GM19455 (cell line): ENCODE data around the gene ABHD13.
A peak's percentile ranks its signal among the peaks of the same experiment; 100 is the strongest.
"Not testable (repeated sequence)": the region's sequence is repeated elsewhere in the genome, so short reads cannot be mapped to it uniquely, and the experiment has no call there.

Experiments
- ATAC-seq: cut with Tn5 transposase; IDR thresholded peaks from one replicate; pipeline ENCODE4 v1.9.1; 2021; ENCODE audit not compliant: unreplicated experiment

ABHD13 gene

GRCh38 chr13:108218044-108218974 is at the start of gene ABHD13:
Gene ABHD13, plus strand, starts transcription at chr13:108218392. Its CDS starts 10,827 bp downstream, at chr13:108229219.
- peak; percentile 75 for ATAC-seq

GRCh38 chr13:108168929-108169328 is 49.3 kb upstream of the ABHD13 start:
- no peak for ATAC-seq

GRCh38 chr13:108176685-108177274 is 41.4 kb upstream of the ABHD13 start:
- no peak for ATAC-seq

GRCh38 chr13:108178078-108178477 is 40.1 kb upstream of the ABHD13 start:
- ATAC-seq = no peak

DNA sequence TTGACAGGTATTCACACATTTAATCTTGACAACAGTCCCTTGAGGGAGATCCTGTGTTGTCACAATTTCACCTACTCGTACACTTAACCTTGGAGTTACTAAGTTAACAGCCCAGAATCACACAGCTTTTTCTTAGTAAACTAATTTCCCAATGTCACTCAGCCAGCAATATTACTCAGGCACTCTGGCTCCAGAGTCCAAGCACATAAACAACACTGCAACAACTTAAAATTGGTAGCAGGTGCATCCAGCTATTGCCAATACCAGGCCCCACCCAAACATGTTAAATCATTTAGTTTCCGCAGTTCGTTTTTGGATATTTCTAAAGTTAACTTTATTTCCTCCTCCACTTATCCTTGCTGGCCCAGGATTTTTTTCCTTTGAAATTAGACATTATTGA is 35.5 kb upstream of the ABHD13 start:
- no peak for ATAC-seq

- ATAC-seq = no peak
These were observed 33.0 kb upstream of the ABHD13 start for GRCh38 chr13:108185223-108185622.

DNA sequence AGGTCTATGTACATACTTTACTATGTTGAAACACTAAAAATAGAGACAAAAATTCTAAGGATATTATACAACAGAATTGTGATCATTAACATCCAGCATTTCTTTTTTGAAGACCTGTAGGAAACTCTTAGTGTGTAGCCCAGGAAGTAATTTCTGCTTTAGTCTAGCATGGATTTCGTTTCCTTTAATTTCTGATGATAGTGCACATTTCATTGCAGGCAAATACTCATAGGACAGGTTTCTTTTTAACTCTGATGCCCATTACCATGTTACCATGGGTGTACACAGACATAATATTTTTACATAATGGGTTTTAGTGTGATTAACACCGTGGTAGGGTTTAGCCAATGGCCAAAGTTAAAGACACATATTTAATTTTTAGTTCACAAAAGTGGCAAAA is 29.9 kb upstream of the ABHD13 start:
- ATAC-seq = no peak

GRCh38 chr13:108190897-108191296 is 27.3 kb upstream of the ABHD13 start:
- ATAC-seq = no peak

GRCh38 chr13:108193806-108194205 is 24.4 kb upstream of the ABHD13 start:
- ATAC-seq = no peak

DNA sequence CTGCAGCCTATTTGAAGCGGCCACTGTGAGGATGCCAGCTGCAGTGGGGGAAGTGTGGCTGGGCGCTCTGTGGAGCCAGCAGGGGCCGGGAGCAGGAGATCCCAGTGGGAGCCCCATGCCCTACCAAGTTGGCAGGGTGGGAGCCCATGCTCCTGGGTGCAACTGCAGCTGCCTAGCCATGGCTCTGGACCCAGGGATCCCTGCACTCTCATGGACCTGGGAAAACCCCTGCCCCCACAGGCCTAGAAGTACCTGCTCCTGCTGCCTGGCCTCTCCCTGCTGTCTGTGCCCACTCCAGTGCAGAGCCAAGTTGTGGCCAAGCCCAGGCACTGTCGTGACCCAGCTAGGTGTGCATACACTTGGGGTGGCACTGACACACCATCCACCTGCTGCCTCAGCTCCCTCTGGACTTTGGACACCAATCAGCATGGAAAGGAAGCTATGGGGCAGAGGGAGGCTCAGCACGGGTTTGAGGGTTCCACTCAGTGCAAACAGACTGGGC is 23.7 kb upstream of the ABHD13 start:
- ATAC-seq = no peak

- no peak for ATAC-seq
These were observed 23.0 kb upstream of the ABHD13 start for GRCh38 chr13:108195146-108195545.

GRCh38 chr13:108195861-108196260 is 22.3 kb upstream of the ABHD13 start:
- ATAC-seq = no peak

GRCh38 chr13:108200781-108201398 is 17.3 kb upstream of the ABHD13 start:
- no peak for ATAC-seq

GRCh38 chr13:108210551-108210950 is 7.6 kb upstream of the ABHD13 start:
- no peak for ATAC-seq

GRCh38 chr13:108212886-108213285 is 5.3 kb upstream of the ABHD13 start:
- peak; percentile 34 for ATAC-seq

DNA sequence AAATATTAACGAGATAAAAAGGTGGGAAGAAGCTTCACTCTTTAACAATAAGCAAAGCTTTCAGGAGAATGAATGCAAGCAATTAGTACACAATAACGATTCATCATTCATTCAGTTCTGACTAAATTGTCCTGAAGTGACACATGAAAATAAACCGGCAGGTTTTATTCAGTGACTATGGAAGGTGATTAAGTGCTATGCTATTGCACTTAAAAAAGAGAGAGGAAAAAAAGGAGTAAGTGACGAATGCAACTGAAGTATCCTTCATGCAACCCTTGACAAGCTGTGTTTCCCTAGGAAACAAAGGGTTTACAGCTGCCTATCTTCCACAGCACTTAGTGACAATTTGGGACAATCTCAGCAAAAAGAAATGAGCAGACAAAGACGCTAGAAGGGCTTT is 4.2 kb upstream of the ABHD13 start:
- no peak for ATAC-seq

GRCh38 chr13:108214441-108215271 is 3.5 kb upstream of the ABHD13 start:
- ATAC-seq = no peak

GRCh38 chr13:108215436-108215835 is 2.8 kb upstream of the ABHD13 start, which contains the start of gene LIG4:
Gene LIG4, minus strand, starts transcription at chr13:108215536. Its CDS starts 4,268 bp downstream, at chr13:108211268.
- peak; percentile 55 for ATAC-seq

DNA sequence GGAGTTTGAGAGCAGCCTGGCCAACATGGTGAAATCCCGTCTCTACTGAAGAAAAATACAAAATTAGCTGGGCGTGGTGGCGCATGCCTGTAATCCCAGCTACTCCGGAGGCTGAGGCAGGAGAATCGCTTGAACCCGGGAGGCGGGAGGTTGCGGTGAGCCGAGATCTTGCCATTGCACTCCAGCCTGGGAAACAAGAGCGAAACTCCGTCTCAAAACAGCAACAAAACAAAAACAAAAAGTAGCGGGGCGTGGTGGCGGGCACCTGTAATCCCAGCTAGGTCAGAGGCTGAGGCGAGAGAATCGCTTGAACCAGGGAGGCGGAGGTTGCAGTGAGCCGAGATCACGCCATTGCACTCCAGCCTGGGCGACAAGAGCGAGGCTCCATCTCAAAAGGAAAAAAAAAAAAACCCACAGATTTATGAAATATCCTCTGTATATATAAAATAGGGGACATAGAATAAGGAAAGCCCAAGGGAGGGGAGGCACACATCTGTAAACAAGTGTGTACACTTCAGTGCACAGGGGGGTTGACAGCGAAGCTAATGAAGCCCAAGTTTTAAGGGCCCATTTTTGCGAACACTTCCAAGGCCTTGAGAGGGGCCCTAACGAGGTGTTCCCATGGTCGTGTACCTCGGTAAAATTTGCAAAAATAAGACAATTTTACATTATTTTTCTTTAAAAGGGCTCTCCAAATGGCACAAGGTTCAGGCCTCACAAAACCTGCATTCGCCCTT is 717 bp upstream of the ABHD13 start:
- ATAC-seq = not testable (repeated sequence)

- ATAC-seq = no peak
These were observed 1.8 kb downstream of the ABHD13 start for GRCh38 chr13:108220041-108220440.
